GM18511 (cell line): ENCODE measurements around the gene KCTD21.
A peak's percentile ranks its signal among the peaks of the same experiment; 100 is the strongest.
"Not testable (repeated sequence)": the region's sequence is repeated elsewhere in the genome, so short reads cannot be mapped to it uniquely, and the experiment has no call there.

Experiments
- ATAC-seq: cut with Tn5 transposase; IDR thresholded peaks from one replicate; pipeline ENCODE4 v1.9.1; 2021; ENCODE audit warnings: mild to moderate bottlenecking, moderate library complexity; ENCODE audit not compliant: unreplicated experiment

The KCTD21 gene

DNA sequence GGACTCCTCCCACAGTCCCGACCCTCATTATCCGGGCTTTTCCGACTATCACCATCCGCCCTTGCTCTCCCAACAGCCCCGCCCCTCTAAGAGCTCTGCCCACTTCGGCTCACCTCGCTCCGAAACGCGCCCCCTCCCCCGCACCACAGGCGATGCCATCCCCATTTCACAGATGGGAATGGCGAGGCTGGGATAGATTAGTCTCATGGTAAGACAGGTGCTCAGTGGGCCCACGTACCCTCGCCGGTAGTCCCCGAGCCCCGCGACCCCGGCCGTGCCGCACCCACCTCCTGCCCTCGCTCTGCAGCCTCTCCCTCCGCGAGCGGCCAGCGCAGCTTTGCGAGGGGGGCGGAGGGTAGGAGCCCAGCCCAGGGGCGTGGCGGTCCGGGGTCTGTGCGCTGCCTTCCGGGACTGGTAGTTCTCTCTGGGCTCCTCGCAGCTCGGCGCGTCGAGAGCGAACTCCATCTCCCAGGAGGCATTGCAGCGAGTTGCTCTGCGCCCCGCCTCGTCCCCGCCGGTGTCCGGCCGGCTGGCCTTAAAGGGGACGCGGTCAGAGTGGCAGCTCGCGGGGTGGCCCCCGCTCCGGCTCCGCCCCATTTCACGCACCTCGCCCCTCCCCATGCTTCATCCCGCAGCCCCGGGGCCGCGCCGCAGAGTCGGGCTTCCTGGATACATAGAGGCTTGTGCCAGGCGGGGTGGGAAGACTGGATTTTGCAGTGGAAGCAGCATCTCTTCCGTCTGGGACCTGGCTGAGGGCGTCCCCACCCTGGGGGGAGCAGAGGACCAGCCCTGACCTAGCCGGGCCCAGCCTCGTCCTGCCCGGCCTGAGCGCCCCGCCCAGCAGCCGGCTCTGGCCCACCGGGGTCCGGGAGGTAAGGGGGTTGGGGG lies at the start of gene KCTD21, which contains the start of gene USP35:
Gene KCTD21, minus strand, starts transcription at position 341 of the 888 bp plus-strand sequence. CDS start 14,072 bp downstream, outside the sequence.
Gene USP35, plus strand, starts transcription at position 634 of the 888 bp plus-strand sequence. CDS start 7,327 bp downstream, outside the sequence.
- ATAC-seq, result peak; percentile 95

DNA sequence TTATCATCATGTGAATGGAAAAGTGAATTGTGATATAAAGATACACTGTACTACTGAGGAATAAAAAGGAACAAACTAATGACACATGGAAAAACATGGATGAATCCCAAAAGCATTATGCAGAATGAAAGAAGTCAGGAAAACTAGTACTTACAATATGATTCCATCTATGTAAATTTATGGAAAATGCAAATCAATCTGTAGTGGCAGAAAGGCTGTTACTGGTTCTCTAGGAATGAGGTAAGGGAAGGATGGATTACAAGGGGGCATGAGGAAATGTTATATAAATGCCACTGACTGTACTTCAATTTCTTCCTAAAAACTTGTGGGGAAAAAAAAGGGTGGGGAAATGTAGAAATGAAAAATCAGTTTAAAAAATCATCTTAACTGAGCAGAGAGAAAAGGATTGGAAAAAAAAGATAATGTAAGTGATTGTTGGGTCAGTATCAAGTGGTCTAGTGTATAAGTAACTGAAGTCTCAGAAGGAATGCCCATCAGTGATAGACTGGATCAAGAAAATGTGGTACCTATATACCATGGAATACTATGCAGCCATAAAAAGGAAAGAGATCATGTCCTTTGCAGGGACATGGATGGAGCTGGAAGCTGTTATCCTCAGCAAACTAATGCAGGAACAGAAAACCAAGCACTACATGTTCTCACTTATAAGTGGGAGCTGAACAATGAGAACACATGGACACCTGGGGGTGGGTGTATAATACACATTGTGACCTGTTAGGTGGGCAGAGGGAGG lies 49.0 kb upstream of the KCTD21 start:
- no peak for ATAC-seq

GRCh38 chr11:78234006-78234405 lies 45.6 kb upstream of the KCTD21 start:
- no peak for ATAC-seq

DNA sequence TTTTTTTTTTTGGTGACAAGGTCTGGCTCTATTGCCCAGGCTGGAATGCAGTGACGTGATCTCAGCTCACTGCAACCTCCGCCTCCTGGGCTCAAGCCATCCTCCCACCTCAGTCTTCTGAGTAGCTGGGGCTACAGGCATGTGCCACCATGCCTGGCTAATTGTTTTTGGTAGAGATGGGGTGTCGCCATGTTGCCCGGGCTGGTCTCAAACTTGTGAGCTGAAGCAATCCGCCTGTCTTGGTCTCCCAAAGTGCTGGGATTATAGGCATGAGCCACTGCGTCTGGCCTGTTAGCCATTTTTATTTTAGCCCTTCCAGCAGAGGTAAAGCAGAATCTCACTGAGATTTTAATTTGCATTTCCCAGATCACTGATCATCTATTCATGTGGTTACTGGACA lies 44.6 kb upstream of the KCTD21 start:
- ATAC-seq, result not testable (repeated sequence)

GRCh38 chr11:78231962-78232501 lies 43.6 kb upstream of the KCTD21 start:
- ATAC-seq, result no peak

- ATAC-seq, result no peak
Measured at GRCh38 chr11:78230161-78230877, 41.9 kb upstream of the KCTD21 start.

DNA sequence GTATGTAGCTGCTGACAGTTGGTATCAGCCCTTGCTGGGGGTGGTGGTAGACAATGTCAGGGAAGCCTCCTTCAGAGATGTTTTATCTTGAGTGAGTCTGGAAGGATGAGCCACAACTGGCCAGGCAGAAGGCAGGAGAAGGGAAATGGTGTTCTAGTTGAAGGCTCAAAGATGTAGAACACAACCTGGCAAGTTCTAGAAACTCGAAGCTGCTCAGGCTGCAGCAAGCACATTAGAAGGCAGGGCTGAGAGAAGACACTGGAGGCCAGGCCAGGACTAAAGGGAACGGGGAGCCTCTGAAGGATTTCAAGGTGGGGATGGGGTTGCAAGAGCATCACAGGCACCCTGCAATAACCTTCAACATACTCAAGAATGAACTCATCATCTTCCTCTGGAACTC lies 40.7 kb upstream of the KCTD21 start:
- no peak for ATAC-seq

- no peak for ATAC-seq
Measured at GRCh38 chr11:78228467-78228866, 40.0 kb upstream of the KCTD21 start.

GRCh38 chr11:78227921-78228320 lies 39.5 kb upstream of the KCTD21 start:
- ATAC-seq, result no peak

DNA sequence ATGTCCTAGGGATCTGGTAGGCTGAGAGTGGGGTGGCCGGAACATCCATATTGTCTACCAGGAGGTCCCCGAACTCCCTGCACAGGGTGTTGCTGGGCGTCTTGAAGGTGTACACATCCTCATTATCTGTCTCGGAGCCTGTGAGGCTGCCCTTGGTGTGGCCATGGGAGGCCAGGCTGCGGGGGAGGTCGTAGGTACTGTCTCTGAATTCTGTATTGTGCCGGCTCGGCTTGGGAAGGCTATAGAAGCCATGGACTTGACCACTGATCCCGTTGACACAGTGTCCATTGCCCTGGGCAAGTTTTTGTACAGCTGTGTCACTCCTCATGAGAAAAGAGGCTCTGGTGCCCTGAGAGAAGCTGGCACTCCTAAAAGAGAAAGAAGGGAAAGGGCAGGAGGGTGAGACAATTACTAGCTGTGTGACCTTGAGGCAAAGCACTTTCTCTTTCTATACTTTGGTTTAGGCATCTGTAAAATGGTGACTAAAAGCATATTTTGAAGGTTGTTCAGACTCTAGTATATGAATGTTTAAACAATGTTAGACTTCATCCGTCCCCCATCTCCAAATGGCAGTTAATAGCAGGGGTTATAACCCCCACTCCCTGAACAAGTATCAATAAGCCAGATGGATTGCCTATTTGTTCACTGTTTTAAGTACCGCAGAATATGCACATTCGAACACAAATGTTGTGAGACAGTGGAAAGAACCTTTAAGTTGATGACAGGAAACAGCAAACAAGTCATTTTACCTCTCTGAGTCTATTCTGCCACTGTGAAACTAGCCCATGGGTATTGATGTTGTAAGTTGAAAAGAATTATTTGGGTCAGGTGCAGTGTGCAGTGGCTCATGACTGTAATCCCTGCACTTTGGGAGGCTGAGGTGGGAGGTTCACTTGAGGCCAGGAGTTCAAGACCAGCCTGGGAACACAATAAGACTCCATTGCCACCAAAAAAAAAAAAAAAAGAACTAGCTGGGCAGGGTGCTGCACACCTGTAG lies 38.6 kb upstream of the KCTD21 start:
- ATAC-seq, result no peak

DNA sequence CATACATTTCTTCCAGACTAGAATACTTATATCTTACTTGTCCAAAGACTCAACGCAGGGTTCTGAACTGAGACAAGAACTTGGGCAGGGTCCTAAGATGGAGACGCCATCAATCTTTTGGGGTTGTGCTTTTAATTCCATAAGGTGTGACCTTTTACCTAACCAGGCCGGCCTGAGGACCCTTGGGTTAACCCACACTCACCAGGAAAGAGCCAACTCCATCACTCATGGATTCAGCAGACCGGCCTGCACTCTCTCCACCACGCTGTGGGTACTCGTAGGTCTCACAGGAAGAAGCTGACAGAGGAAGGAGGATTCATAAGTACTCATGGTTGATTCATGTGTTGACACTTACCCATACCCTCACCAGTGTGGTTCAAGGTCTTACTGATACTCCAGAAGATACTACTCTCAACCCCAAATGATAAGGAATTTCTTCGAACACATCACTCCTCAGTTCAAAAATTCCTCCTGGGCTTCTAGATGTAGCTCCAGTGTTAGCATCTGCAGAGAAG lies 36.5 kb upstream of the KCTD21 start:
- ATAC-seq, result no peak

DNA sequence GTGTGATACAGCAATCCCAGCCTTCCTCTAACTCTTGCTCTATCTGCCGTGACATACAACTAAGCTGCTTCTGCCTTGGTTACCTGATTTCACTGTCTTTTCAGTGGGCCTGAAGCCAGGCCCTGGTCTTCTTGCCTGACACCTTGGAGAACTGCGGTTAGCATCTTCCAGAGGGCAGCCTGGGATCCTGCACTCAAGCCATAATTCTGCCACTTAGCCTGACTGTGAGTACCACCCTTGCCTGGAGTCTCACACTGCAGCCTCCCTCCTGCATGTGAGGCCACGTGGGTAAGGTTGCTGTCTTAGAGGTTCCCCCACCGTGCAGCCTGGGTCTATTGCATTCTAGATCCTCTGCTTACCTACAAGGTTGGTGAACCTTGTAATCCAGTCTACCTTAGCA lies 36.1 kb upstream of the KCTD21 start:
- no peak for ATAC-seq

- ATAC-seq, result peak; percentile 89
Measured at GRCh38 chr11:78223320-78223954, 35.0 kb upstream of the KCTD21 start.

GRCh38 chr11:78222726-78223125 lies 34.3 kb upstream of the KCTD21 start:
- ATAC-seq, result not testable (repeated sequence)

- no peak for ATAC-seq
Measured at GRCh38 chr11:78221396-78222315, 33.2 kb upstream of the KCTD21 start.

- ATAC-seq, result no peak
Measured at GRCh38 chr11:78220218-78221157, 32.1 kb upstream of the KCTD21 start.
